Uterus (tissue), 4 donors: ENCODE data around the gene NUDT21. TPM values are rescaled to one million over a fixed set of nuclear protein-coding genes. Genes with fewer than 3 reads are reported as not detected.

Source experiments
- DNase-seq, 2 donors: peaks; one replicate each; pipeline ENCODE4 v3.0.0-alpha.2; 2019 to 2020
- H3K27ac ChIP-seq, 2 donors: fragments of 200-600 bp; sonication (generic); 1 replicate in 1 of 2; 2 replicates in 1 of 2; pipeline ENCODE4 v1.5.1; 2016 to 2018
- H3K27me3 ChIP-seq, 2 donors: fragments of 200-600 bp; sonication (generic); one replicate each; pipeline ENCODE4 v1.5.1; 2018 to 2019; ENCODE audit warnings: control low read depth in 1 of 2
- H3K36me3 ChIP-seq, 2 donors: fragments of 200-600 bp; sonication (generic); one replicate each; pipeline ENCODE4 v1.5.1; 2019; ENCODE audit warnings: control low read depth in 1 of 2
- H3K4me1 ChIP-seq, 2 donors: fragments of 200-600 bp; sonication (generic); one replicate each; pipeline ENCODE4 v1.5.1; 2018 to 2019; ENCODE audit warnings: control low read depth in 1 of 2
- H3K4me3 ChIP-seq, 2 donors: fragments of 200-600 bp; sonication (generic); 1 replicate in 1 of 2; 2 replicates in 1 of 2; pipeline ENCODE4 v1.5.1; 2018 to 2019; ENCODE audit warnings: mild to moderate bottlenecking in 1 of 2
- H3K9me3 ChIP-seq, 2 donors: fragments of 200-600 bp; sonication (generic); one replicate each; pipeline ENCODE4 v1.5.1; 2019; ENCODE audit warnings: control low read depth in 1 of 2
- POLR2A ChIP-seq, 2 donors: fragments of 450-650 bp; IDR thresholded peaks; one replicate each; pipeline ENCODE4 v1.6.1; 2016; ENCODE audit warnings: antibody characterized with exemption in 2 of 2, mild to moderate bottlenecking in 1 of 2, moderate library complexity in 1 of 2
- intact Hi-C: fragments of 100-400 bp; cut with DNase I; formaldehyde crosslinking; loops from one replicate; pipeline ENCODE4 v1.15.1; 2023; ENCODE audit warnings: low total_unique reads
- total RNA-seq, 4 donors: library from RNA; depleted of rRNA in 3 of 4; stranded (reverse); fragments of >200 nt in 3 of 4; gene quantifications; one replicate each; pipeline versions ENCODE4 v1.1.0 to v1.2.4, GENCODE V29; 2014 to 2023
- TF ChIP-seq, protein P1 (sequence below), 4 experiments: fragments of 200-600 bp in 2 of 4; fragments of 450-650 bp in 2 of 4; sonication (generic) in 2 of 4; IDR thresholded peaks; one replicate each; pipeline ENCODE4 v1.5.1; 2016 to 2019; ENCODE audit warnings: antibody characterized with exemption in 4 of 4, mild to moderate bottlenecking in 2 of 4, moderate library complexity in 1 of 4
- donor health status: DM: yes; HTN: yes; CAD: no.

NUDT21 gene
- total RNA-seq, 4 donors from 2014 or later: 23.1 to 184 (median 89.2) TPM

DNA sequence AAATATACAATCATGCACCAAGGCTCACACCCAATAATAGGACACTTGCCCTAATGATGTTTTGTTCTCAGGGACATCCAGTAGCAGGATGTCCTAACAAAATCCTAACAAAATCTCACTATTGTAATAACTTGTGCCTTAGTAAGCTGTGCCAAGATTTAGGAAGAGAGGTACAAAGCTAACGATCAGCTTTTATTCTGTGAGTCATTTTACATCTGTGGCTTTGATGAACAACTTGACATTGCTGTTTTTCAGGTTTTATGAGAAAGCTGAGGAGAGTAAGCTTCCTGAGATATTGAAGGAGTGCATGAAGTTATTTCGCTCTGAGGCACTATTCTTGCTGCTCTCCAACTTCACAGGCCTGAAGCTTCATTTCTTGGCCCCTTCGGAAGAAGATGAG, 19.1 kb upstream of the NUDT21 start:
- intact Hi-C loops: no loop called here
- Histone ChIP-seq H3K9me3 (no peaks in the 10 kb centered on the region), H3K36me3 (no peaks in the 10 kb centered on the region), H3K27me3 (no peaks in the 10 kb centered on the region), H3K4me3 (no peak overlapping the region), H3K4me1 (no peaks in the 10 kb centered on the region), H3K27ac (no peak overlapping the region)
- DNase-seq: no peak
- TF ChIP-seq, protein P1, sequence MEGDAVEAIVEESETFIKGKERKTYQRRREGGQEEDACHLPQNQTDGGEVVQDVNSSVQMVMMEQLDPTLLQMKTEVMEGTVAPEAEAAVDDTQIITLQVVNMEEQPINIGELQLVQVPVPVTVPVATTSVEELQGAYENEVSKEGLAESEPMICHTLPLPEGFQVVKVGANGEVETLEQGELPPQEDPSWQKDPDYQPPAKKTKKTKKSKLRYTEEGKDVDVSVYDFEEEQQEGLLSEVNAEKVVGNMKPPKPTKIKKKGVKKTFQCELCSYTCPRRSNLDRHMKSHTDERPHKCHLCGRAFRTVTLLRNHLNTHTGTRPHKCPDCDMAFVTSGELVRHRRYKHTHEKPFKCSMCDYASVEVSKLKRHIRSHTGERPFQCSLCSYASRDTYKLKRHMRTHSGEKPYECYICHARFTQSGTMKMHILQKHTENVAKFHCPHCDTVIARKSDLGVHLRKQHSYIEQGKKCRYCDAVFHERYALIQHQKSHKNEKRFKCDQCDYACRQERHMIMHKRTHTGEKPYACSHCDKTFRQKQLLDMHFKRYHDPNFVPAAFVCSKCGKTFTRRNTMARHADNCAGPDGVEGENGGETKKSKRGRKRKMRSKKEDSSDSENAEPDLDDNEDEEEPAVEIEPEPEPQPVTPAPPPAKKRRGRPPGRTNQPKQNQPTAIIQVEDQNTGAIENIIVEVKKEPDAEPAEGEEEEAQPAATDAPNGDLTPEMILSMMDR (IDR thresholded peaks at IDR 0.05): no peak
- TF ChIP-seq POLR2A (IDR thresholded peaks at IDR 0.05): no peak

DNA sequence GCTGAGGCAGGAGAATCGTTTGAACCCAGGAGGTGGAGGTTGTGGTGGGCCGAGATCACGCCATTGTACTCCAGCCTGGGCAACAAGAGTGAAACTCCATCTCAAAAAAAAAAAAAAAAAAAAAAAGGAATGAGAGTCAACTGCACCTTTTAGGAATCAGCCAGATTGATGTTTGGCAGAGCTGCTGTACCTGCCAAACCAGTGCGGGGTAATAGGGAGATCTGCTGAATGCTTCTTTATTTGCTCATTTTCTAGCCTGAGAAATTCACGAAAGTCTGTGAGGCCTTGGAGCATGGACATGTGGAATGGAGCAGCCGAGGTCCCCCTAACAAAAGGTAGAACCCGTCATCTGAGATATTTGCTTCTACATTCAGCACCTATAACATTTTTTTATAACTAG, 18.6 kb upstream of the NUDT21 start:
- TF ChIP-seq POLR2A (IDR thresholded peaks at IDR 0.05): no peak
- TF ChIP-seq, protein P1 (IDR thresholded peaks at IDR 0.05): no peak
- H3K4me1 ChIP-seq: no peaks in the 10 kb centered on the region
- H3K36me3 ChIP-seq: no peaks in the 10 kb centered on the region
- DNase-seq: no peak
- H3K27me3 ChIP-seq: no peaks in the 10 kb centered on the region
- intact Hi-C loops: no loop called here
- H3K4me3 ChIP-seq: no peak overlapping the region
- no peaks in the 10 kb centered on the region for H3K9me3 ChIP-seq
- no peak overlapping the region for H3K27ac ChIP-seq

DNA sequence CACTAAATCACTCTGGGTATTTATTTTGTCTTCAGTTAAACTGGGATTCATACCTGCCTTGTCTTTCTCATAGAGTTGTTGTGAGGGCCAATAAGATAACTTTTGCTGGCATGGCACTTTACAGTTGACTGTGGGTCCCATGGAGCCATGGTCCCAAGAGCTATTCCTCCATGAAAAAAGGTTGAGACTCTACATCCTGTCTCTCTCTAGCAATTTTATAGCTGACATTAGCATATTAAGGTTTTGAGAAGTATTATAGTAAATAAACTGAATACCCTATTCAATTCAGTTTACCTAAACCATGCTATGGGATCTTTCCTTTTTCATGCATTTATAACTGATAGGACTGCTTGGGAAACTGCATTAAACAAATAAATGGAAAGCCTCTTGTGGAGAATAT, 17.7 kb upstream of the NUDT21 start:
- Histone ChIP-seq H3K27ac (no peak overlapping the region), H3K27me3 (no peaks in the 10 kb centered on the region), H3K4me3 (no peak overlapping the region), H3K36me3 (no peaks in the 10 kb centered on the region), H3K4me1 (no peaks in the 10 kb centered on the region), H3K9me3 (no peaks in the 10 kb centered on the region)
- no peak for TF ChIP-seq POLR2A (IDR thresholded peaks at IDR 0.05)
- TF ChIP-seq, protein P1 (IDR thresholded peaks at IDR 0.05): no peak
- no peak for DNase-seq
- intact Hi-C loops: no loop called here

DNA sequence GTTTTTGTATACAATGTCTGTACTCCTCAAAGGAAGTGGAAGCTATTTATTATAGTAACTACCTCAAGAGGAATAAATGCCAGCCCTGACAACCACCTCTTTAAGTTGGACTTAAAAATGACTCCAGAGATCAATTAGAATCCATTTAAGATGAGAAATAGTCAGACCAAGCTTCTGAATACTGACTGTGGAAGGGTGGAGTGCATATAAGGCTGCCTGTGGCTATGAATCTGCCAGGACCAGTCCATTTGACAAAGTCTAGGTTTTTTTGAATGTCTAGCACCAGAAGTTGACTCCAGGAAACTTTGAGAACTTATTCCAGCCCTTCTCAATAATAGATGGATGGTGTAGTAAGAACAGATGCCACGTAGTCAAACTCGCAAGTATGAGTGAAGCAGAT, 15.2 kb upstream of the NUDT21 start:
- Histone ChIP-seq H3K9me3 (no peaks in the 10 kb centered on the region), H3K4me1 (no peaks in the 10 kb centered on the region), H3K36me3 (no peaks in the 10 kb centered on the region), H3K4me3 (no peak overlapping the region), H3K27me3 (no peaks in the 10 kb centered on the region), H3K27ac (no peak overlapping the region)
- TF ChIP-seq, protein P1 (IDR thresholded peaks at IDR 0.05): no peak
- no peak for TF ChIP-seq POLR2A (IDR thresholded peaks at IDR 0.05)
- intact Hi-C loops: no loop called here
- DNase-seq: no peak

DNA sequence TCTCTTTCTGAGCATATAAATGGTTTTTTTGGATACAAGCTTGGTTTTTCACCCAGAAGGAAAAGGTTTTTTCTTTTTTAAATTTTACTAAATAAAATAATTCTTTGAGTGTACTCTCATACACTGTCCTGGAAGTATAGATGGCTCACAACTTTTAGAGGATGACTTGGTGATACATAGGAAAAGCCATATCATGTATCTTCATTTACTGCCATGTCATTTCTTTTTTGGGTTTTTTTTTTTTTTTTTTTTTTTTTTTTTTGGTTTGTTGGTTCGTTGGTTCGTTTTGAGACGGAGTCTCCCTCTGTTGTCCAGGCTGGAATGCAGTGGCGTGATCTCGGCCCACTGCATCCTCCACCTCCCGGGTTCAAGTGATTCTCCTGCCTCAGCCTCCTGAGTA, 12.0 kb upstream of the NUDT21 start:
- TF ChIP-seq, protein P1 (IDR thresholded peaks at IDR 0.05): no peak
- TF ChIP-seq POLR2A (IDR thresholded peaks at IDR 0.05): no peak
- H3K4me1 ChIP-seq: no peaks in the 10 kb centered on the region
- intact Hi-C loops: no loop called here
- no peaks in the 10 kb centered on the region for H3K27me3 ChIP-seq
- DNase-seq: no peak
- H3K27ac ChIP-seq: no peak overlapping the region
- H3K4me3 ChIP-seq: no peak overlapping the region
- no peaks in the 10 kb centered on the region for H3K9me3 ChIP-seq
- no peaks in the 10 kb centered on the region for H3K36me3 ChIP-seq
